Activated CD4-positive, alpha-beta T cell treated with anti-CD3 and anti-CD28 coated beads, Interleukin-2, amount 10 ng/mL, durations not matched to agents 24 days and 14 days (primary cell): Measurements from ENCODE around the gene RAD51B. TPM values are rescaled to one million over a fixed set of nuclear protein-coding genes. Genes with fewer than 3 reads are reported as not detected.
A peak's percentile ranks its signal among the peaks of the same experiment; 100 is the strongest.

ENCODE experiments used
- DNase-seq: peaks from one replicate; pipeline ENCODE4 v3.0.0; 2022
- H3K27ac Mint-ChIP-seq: one replicate; pipeline ENCODE4 v1.8.0; 2022; ENCODE audit warnings: mild to moderate bottlenecking, mixed read lengths
- H3K27me3 Mint-ChIP-seq: one replicate; pipeline ENCODE4 v1.8.0; 2022; ENCODE audit warnings: mixed read lengths
- H3K36me3 Mint-ChIP-seq: one replicate; pipeline ENCODE4 v1.8.0; 2022; ENCODE audit warnings: low read depth, mild to moderate bottlenecking, mixed read lengths
- H3K4me1 Mint-ChIP-seq: one replicate; pipeline ENCODE4 v1.8.0; 2021; ENCODE audit warnings: mixed read lengths
- H3K4me3 Mint-ChIP-seq: one replicate; pipeline ENCODE4 v1.8.0; 2022; ENCODE audit warnings: mild to moderate bottlenecking, moderate library complexity, mixed read lengths
- H3K9me3 Mint-ChIP-seq: one replicate; pipeline ENCODE4 v1.8.0; 2021; ENCODE audit warnings: mixed read lengths
- intact Hi-C: fragments of 100-400 bp; cut with micrococcal nuclease; formaldehyde crosslinking; loops from one replicate; pipeline ENCODE4 v1.15.1; 2023
- total RNA-seq: library from RNA; stranded (reverse); gene quantifications from 2 replicates; pipeline ENCODE4 v1.2.3, GENCODE V29; 2022

RAD51B gene
- total RNA-seq, 1 donor from 2014 or later: 29.3 TPM

DNA sequence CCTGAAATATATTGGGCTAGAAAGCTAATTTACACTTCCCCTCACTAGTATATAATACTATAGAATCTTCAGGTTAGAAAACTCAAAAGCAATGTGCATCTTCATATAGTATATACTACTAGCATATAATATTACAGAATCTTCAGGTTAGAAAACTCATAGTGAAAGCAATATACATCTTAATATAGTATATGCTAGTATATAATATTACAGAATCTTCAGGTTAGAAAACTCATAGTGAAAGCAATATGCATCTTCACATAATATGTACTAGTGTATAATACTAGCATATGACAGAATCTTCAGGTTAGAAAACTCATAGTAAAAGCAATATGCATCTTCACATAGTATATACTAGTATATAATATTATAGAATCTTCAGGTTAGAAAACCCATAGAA lies 643.7 kb downstream of the RAD51B start:
- Mint-ChIP-seq H3K27ac (no peak overlapping the region), H3K4me3 (no peak overlapping the region), H3K4me1 (peaks cover 6% of the 10 kb centered on the region), H3K27me3 (no peaks in the 10 kb centered on the region), H3K36me3 (no peaks in the 10 kb centered on the region), H3K9me3 (peaks cover 4% of the 10 kb centered on the region)
- no peak for DNase-seq
- intact Hi-C loops: no loop called here

DNA sequence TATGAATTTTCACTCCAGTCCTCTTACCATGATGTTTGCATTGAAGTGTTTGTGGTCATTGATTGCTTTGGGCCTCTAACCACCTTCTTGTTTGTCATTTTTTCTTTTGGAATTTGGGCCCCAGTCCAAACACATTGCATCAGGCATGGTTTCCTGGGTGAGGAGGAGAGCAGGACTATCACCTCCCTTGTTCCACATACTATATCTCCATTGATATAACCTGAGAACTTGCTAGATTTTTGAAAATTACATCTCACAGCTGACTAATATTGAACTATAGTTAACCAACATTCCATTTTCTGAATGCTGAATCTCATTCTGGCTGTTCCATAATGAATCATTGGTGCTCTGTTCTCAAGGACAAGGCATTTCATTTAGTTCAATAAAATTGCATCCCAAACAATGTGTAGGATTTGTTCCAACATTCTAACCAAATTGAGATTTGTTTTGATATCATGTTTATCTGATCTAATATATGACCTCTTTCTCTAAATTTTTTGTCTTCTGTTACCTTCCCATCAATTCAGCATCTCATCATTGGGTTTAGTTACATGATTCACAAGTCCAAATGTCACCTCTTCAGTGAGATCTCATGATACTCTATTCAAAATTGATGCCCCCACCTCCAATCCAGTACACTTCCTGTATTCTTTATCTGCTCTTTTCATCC lies 644.3 kb downstream of the RAD51B start:
- Mint-ChIP-seq H3K27ac (no peak overlapping the region), H3K4me1 (peaks cover 11% of the 10 kb centered on the region), H3K4me3 (no peak overlapping the region), H3K9me3 (peaks cover 4% of the 10 kb centered on the region), H3K36me3 (no peaks in the 10 kb centered on the region), H3K27me3 (no peaks in the 10 kb centered on the region)
- DNase-seq: no peak
- intact Hi-C loops: no loop called here

DNA sequence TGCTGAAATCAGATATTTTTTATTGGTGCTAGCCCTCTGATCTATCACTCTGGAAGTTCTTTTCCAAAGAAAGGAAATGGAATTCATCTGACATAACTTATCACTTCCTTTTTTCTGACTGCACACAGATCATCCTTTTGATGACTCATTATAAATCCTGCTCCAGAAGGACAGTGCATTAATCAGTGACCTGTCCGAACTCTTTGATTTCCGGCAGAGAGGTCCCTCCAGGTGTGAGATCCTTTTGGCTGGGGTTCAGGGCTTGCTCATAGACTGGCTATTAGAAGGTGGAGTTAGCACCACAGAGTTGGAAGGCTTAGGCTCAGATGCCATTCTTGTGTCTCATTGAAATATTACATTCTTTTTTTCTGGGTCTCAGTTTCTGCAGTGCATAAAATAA lies 645.1 kb downstream of the RAD51B start:
- intact Hi-C loops: loop anchor here (5.0 kb wide), 1 partner anchor 318 kb away; no protein-coding TSS in a partner anchor

DNA sequence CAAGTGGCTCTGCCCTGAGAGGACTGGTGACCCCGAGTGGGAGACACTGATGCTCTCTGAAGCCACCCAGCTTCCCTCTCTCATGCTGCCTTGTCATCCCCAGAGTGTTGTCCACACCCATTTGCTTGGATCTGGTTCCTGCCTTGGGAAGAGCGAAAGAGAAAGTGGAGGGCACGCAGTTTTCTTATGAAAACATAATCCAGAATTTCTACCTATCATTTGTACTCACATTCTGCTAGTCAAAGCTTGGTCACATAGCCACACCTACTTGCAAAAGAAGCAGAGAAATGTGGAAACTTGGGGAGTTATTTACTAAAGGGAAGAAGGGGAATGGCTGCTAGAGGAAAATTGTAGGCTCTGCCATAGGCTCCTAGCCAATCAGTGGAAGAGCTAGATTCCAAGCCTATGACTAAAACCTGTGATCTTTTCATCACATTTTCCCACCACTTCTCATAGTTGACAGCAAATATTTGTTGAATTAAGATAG lies 647.0 kb downstream of the RAD51B start:
- intact Hi-C loops: loop anchor here (5.0 kb wide), 1 partner anchor 316 kb away; no protein-coding TSS in a partner anchor
- no peak overlapping the region for H3K4me3 Mint-ChIP-seq
- H3K4me1 Mint-ChIP-seq: peaks cover 27% of the 10 kb centered on the region
- H3K9me3 Mint-ChIP-seq: no peaks in the 10 kb centered on the region
- H3K27me3 Mint-ChIP-seq: no peaks in the 10 kb centered on the region
- H3K36me3 Mint-ChIP-seq: no peaks in the 10 kb centered on the region
- DNase-seq: no peak
- no peak overlapping the region for H3K27ac Mint-ChIP-seq

More for the DNA sequence above, 645.1 kb downstream of the RAD51B start:
- H3K27me3 Mint-ChIP-seq: no peaks in the 10 kb centered on the region
- no peak overlapping the region for H3K27ac Mint-ChIP-seq
- H3K4me3 Mint-ChIP-seq: no peak overlapping the region
- peaks cover 19% of the 10 kb centered on the region for H3K4me1 Mint-ChIP-seq
- DNase-seq: no peak
- peaks cover 4% of the 10 kb centered on the region for H3K9me3 Mint-ChIP-seq
- H3K36me3 Mint-ChIP-seq: no peaks in the 10 kb centered on the region

DNA sequence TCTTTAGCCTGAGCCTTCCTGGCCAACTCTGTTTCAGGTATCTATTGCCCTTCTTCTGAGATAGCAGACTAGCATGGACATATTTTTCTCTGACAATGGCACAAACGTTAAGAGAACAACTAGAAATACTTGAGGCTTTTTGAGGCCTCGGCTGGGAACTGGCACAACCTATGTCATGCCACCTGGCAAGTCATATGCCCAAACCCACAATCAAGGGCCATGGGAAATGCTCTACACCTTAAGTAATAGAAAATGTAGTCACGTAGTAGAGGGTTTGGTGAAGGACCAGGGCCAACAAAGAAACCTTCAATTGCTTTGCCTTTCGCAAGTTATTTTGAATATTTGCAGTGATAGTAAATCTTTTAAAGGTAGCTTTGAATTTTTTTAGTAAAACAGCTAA lies 647.8 kb downstream of the RAD51B start:
- intact Hi-C loops: loop anchor here (5.0 kb wide), 1 partner anchor 315 kb away; no protein-coding TSS in a partner anchor
- no peak overlapping the region for H3K4me3 Mint-ChIP-seq
- peaks cover 29% of the 10 kb centered on the region for H3K4me1 Mint-ChIP-seq
- H3K27me3 Mint-ChIP-seq: no peaks in the 10 kb centered on the region
- DNase-seq: no peak
- H3K36me3 Mint-ChIP-seq: no peaks in the 10 kb centered on the region
- no peak overlapping the region for H3K27ac Mint-ChIP-seq
- H3K9me3 Mint-ChIP-seq: no peaks in the 10 kb centered on the region

DNA sequence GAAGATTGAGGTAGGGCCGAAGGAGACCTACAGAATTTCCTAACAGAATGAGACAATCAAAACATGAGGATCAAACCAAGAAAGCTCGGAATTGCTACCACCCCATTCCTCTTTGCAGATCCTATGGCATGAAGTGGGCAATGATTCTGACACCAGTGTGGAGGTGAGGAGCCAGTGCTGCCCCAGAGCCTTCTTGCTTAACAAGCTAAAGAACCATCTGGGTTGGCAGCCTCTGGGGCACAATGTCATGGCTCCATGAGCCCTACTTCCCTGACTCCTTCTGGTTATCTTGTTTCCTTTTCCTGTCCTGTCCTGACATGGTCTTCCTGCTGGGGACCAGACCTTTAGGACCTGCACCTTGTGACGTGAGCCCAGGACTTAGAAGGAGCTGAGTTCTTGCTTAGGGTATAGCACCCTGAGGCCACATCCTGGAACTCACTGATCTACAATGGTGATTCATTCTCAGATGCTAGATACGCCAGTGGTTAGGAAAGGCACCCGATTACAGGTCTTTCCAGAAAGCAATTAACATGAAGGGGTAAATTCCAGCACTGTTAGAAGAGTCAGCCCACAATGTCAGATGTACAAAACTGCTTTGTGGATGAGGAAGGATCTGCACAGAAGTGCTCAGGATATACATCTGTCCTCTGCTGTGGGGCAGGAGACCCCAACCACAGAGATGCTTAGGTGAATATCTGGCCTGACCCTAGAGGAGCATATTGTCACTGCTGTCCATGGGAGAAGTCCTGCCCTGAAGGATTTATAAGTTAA lies 649.0 kb downstream of the RAD51B start:
- Mint-ChIP-seq H3K36me3 (no peaks in the 10 kb centered on the region), H3K4me3 (no peak overlapping the region), H3K4me1 (peaks cover 29% of the 10 kb centered on the region), H3K27ac (peak overlapping the region; percentile 67), H3K9me3 (no peaks in the 10 kb centered on the region), H3K27me3 (no peaks in the 10 kb centered on the region)
- intact Hi-C loops: loop anchor here (2.0 to 5.0 kb wide), 2 partner anchors 14 to 314 kb away; no protein-coding TSS in a partner anchor
- peak; percentile 78 for DNase-seq

DNA sequence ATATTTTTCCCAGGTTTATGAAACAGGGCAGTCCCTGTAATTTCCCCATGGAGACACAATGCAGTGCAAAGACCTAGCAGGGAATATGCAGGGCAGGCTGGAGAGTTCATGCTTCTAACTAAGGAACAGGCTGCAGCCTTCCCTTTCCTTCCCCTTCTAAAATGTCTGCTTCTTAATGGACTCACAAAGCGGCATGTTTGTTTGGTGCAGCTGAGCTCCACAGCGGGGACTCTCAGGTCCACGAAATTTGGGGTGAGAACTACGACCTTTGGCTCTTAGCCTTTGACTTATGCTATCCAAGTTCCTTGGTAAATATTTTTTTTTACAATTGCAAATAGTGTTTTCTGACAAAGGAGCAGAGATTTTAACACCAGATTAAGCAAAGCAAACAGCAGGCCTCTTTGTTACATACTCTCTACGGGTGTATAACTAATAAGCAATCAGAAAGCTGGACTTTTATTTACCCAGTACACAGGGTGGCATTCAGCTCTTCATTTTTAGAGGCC lies 649.7 kb downstream of the RAD51B start:
- DNase-seq: no peak
- intact Hi-C loops: loop anchor here (2.0 to 5.0 kb wide), 2 partner anchors 14 to 313 kb away; no protein-coding TSS in a partner anchor
- Mint-ChIP-seq H3K9me3 (no peaks in the 10 kb centered on the region), H3K27ac (no peak overlapping the region), H3K4me3 (no peak overlapping the region), H3K4me1 (peaks cover 27% of the 10 kb centered on the region), H3K27me3 (no peaks in the 10 kb centered on the region), H3K36me3 (no peaks in the 10 kb centered on the region)

DNA sequence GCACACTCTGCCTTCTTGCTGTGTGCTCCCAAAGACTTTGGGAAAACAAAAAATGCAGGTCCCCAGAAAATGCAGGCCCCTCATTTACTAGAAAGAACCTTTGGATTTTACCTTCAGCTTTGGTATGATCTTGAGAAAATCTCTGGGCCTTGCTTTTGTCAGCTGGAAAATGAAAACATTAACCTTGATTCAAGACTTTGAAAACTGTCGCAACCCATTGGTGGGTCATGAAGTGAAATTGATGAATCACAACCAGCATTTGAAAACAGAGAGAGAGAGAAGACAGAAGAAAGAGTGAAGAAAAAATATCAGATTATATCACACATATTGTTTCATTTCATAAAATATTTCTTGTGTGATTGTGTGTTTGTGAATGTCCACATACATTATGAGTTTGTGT lies 650.8 kb downstream of the RAD51B start:
- peak overlapping the region; percentile 31 for H3K27ac Mint-ChIP-seq
- H3K27me3 Mint-ChIP-seq: no peaks in the 10 kb centered on the region
- peaks cover 27% of the 10 kb centered on the region for H3K4me1 Mint-ChIP-seq
- H3K36me3 Mint-ChIP-seq: no peaks in the 10 kb centered on the region
- intact Hi-C loops: no loop called here
- no peak overlapping the region for H3K4me3 Mint-ChIP-seq
- no peak for DNase-seq
- no peaks in the 10 kb centered on the region for H3K9me3 Mint-ChIP-seq

DNA sequence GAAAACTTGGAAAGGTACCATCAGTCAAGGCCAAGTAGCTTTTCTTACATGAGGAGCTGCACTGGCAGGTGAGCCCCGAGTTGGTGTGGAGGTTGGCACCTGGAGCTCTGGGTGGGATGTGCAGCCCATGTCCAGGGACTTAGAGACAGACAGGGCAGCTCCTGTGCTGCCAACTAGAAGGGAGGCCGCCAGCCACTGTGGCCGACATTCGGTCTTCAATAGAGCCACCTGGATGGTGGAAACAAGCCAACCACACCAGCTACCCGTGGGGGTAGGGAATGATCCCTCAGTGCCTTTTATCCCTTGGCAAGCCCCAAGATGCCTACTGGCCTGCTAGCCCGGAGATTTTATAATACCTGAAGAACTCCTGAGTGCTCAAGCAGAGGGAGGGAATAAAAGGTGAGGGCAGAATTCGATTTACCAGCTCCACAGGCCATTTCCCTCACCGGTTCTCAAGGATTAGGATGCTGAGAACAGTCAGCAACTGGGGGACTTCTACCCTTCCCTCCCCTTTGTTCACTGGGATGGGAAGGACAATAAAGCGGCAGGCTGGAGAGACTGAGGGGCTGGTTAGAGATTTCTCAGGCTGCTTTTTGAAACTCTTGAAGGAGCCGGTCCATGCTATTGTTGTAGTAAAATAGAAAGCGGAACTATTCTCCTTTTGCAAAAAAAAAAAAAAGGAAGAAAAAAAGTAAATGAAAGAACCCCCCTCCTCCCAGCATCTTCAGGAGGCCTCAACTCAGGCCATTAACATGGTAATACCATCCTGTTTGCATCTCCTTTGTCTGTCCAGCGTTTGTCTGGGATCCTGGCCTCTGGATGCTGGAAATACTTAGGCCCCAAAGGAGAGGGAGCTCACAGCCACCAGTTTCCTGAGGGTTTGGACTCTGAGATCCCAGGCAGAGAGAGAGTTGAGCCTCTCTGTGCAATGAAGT lies 651.7 kb downstream of the RAD51B start:
- intact Hi-C loops: no loop called here
- no peaks in the 10 kb centered on the region for H3K27me3 Mint-ChIP-seq
- H3K27ac Mint-ChIP-seq: no peak overlapping the region
- no peak for DNase-seq
- H3K4me3 Mint-ChIP-seq: no peak overlapping the region
- H3K9me3 Mint-ChIP-seq: no peaks in the 10 kb centered on the region
- no peaks in the 10 kb centered on the region for H3K36me3 Mint-ChIP-seq
- H3K4me1 Mint-ChIP-seq: peaks cover 27% of the 10 kb centered on the region

DNA sequence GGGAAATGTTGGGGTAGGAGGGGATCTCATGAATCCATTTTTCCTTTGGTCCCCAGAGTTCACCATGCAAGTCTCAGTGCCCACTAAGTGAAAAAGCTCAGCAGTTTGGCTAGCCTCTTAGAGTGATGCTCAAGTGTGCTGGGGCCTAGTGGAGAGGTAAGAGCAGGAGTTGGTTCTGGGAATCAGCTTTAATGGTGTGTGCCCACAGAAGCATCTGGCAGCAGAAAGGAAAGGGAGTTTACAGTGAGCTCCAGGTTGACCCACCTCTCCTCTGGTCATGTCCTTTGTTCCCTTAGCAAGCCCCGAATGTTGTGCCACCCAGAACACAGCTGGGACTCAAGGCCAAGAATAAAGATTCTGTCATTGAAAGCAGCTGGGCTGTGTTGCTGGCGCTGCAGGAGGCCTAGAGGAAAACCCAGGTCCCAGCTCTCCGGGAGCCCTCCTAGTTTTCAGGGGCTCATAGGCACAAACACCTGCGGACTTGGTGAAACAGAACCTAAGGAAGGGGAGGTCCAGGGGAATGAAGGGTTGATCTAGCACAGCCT lies 652.5 kb downstream of the RAD51B start:
- no peak for DNase-seq
- no peak overlapping the region for H3K27ac Mint-ChIP-seq
- intact Hi-C loops: no loop called here
- no peaks in the 10 kb centered on the region for H3K36me3 Mint-ChIP-seq
- no peak overlapping the region for H3K4me3 Mint-ChIP-seq
- no peaks in the 10 kb centered on the region for H3K9me3 Mint-ChIP-seq
- H3K4me1 Mint-ChIP-seq: peaks cover 27% of the 10 kb centered on the region
- H3K27me3 Mint-ChIP-seq: no peaks in the 10 kb centered on the region

DNA sequence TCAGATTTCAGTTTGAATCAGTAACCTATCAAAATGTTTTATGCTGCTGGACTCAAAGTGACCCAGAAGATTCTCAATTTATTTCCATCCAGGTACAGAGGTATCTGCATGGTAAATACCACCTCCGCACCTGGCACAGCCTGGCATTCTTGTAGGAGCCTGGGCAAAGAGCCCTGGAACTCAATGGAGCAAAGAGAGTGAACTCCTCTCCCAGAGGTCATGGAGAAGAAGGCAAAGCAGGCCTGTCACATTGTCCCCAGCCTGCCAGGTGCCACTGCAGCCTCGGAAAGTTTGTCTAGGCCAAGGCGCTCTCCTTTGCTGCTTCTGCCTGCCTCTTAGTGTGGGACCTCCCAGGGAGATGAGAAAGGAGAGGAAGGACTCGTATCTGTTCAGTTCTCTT lies 653.5 kb downstream of the RAD51B start:
- Mint-ChIP-seq H3K27me3 (no peaks in the 10 kb centered on the region), H3K4me1 (peaks cover 25% of the 10 kb centered on the region), H3K36me3 (no peaks in the 10 kb centered on the region), H3K27ac (no peak overlapping the region), H3K4me3 (no peak overlapping the region), H3K9me3 (no peaks in the 10 kb centered on the region)
- intact Hi-C loops: no loop called here
- no peak for DNase-seq

DNA sequence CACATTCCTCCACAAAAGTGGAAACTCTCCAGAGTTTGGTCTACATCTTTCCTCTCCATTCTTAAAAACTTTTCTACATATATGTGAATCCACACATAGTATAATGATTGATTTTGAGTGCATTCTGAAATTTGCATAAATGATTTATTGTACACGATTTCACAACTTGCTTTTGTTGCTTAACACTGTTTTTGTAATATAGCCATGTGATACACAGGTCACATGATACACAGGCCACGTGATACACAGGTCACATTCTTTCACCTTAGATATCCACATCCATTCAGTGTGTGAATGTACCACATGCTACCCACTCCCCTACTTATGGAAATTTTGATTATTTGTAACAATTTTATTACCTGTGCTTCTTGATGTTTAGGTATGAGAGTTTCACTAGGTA lies 654.2 kb downstream of the RAD51B start:
- no peaks in the 10 kb centered on the region for H3K36me3 Mint-ChIP-seq
- intact Hi-C loops: no loop called here
- H3K27me3 Mint-ChIP-seq: no peaks in the 10 kb centered on the region
- H3K27ac Mint-ChIP-seq: no peak overlapping the region
- H3K9me3 Mint-ChIP-seq: no peaks in the 10 kb centered on the region
- no peak overlapping the region for H3K4me3 Mint-ChIP-seq
- no peak for DNase-seq
- peaks cover 18% of the 10 kb centered on the region for H3K4me1 Mint-ChIP-seq

DNA sequence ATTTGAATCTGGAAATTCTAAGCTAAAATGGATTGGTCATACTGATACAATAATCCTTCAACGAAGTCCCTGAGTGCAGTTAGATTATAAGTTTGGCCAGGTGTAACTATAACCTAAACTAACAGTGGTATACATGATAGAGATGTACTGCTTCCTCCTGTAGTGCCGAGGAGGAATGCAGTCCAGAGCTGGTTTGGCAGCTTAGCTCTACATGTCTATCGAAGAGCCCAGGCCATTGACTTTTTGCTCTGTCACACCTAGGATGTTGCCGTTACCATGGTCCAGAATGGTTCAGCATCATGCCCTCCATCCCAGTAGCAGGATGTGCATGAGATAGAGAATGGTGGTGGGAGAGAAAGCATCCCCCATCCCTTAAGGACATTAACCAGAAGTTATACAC lies 655.2 kb downstream of the RAD51B start:
- Mint-ChIP-seq H3K27me3 (no peaks in the 10 kb centered on the region), H3K9me3 (no peaks in the 10 kb centered on the region), H3K4me1 (peaks cover 10% of the 10 kb centered on the region), H3K36me3 (no peaks in the 10 kb centered on the region), H3K4me3 (no peak overlapping the region), H3K27ac (no peak overlapping the region)
- no peak for DNase-seq
- intact Hi-C loops: no loop called here
